Measurements from ENCODE around the gene SBK1. TPM values are rescaled to one million over a fixed set of nuclear protein-coding genes. Genes with fewer than 3 reads are reported as not detected.
"Not testable (repeated sequence)": the region's sequence is repeated elsewhere in the genome, so short reads cannot be mapped to it uniquely, and the experiment has no call there.

SBK1 gene
- total RNA-seq (2014; rRNA removed) = under 0.01 and 0.06 TPM in 2 replicates
- 0.05 TPM for polyA plus RNA-seq (2012)

DNA sequence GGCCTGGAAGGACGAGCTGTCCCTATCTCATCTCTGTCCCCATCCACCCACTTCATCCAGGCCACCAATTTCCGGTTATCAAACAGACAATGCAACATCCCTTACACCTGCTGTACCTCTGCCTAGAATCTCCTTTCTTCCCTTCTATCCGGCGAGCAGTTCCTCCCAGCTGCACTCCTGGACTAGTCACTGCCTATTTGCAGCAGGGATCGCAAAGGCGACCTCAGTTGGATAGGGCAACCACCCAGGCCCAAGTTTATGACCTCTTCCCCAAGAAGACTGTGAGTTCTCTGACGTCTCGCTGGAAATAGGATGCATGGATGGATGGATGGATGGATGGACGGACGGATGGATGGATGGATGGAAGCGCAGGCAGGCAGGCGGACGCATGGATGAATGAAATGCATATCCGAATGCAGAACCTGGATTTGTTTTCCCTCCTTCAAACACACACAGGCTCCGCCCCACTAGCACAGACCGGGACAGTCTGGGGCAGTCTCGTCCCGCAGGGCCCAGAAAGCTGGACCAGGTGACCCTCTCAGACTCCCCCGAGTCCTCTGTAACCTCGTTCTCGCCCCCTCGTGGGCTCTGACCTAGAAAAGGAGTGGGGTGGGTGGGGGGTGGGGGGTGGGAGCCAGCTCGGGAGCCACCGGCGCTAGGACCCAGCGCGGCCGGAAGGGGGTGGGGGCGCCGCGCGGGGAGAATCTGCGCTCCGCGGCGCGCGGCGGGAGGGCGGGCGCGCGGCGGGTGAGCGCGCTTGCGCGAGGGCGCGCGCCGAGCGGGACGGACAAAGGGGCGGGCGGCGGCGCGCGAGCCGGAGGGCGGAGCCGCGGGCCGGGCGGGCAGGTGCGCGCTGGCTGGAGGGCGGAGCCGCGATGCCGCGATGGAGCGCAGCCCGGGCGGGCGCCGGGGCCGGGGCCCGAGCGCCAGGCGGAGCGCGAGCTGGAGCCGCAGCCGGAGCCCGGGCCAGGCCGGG is at the start of gene SBK1:
TSS of gene SBK1 (plus strand) at position 875 of the 976 bp plus-strand sequence. CDS start 24,867 bp downstream, outside the sequence.
- peak; percentile 34 for DNase-seq (ENCODE audit: low read depth)

DNA sequence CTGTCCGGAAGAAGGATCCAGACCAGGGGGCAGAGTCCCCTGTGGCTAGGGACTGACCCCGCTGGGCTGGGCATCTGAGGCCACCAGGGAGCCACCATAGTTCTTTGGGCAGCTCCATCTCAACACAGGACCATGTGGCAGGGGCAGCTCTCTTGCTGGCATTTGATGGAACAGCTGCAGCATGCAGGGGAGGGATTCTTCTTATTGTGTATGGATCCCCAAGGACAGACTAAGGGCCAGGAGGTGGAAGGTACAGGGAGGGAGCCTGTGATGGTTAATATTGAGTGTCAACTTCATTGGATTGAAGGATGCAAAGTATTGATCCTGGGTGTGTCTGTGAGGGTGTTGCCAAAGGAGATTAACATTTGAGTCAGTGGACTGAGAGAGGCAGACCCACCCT is 42.8 kb upstream of the SBK1 start:
- DNase-seq (ENCODE audit: low read depth) = not testable (repeated sequence)

DNA sequence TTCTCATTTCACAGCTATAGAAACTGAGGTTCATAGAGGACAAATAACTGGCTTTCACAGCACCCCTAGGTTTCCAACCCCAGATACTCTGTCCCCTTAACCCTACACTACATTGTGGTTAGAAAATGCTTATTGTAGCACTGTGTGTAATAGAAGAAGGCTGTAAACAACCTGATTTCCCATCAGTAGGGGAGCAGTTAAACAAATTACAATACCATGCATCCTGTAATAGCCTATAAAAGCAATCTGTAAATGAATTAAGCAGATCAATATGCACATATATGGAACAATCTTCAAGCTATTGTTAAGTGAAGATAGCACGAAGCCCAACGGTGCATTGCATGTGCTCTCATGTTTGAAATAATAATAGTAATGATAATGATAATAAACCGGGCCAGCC is 41.3 kb upstream of the SBK1 start:
- DNase-seq (ENCODE audit: low read depth) = no peak

DNA sequence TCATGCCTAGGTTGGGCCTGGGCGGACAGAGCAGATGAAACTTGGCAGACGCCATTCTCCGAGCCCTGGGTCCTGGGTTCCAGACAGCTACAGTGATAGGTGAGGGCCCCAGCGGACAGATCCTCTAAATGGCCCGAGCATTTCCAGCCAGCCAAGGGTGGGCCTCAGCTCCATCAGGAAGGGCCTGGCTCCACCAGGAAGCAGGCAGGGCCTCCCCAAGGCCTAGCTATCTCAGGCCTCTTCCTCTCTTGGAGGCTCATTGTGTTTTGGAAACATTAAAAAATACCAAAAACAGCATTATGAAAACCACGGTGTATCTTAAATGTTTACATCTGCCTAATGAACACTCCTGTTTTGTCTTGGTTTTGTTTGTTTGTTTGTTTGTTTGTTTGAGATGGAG is 38.2 kb upstream of the SBK1 start:
- DNase-seq (ENCODE audit: low read depth) = no peak

DNA sequence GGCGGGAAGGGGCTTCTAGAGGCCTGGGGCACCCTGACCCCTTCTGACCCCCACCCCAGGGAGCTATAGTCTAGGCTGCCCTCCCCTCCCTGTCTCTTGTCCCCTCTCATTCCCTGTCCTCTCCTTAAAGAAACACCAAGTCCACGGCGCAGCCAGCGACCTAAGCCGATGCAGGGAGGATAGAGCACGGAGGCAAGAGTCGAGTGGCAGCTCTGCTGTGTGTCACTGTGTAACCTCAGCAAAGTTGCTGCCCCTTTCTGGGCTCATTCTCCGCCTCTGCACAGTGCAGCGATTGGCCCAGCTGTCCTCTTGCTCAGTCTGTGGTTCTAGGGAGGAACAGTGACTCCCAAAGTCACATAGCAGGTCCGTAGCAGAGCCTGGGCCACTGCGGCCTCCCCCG is 36.5 kb upstream of the SBK1 start:
- DNase-seq (ENCODE audit: low read depth) = no peak

DNA sequence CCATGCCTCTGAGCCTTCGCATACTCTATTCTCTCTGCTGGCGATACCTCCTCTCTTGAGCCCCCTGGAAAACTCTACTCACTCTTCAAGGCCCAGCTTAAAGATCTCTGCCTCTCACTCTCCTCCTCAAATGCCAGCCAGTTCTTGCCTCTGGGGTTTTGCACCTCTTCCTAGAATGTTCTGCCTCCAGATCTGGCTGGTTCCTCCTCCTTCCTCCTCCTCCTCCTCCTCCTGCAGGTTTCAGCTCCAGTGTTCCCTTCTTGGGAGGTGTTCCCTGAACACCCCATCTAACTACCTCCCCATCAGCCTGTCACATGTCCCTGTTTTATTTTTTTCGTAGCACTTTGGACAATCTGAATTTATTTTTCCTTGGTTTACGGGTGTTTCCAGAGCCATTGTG is 35.1 kb upstream of the SBK1 start:
- DNase-seq (ENCODE audit: low read depth) = no peak

DNA sequence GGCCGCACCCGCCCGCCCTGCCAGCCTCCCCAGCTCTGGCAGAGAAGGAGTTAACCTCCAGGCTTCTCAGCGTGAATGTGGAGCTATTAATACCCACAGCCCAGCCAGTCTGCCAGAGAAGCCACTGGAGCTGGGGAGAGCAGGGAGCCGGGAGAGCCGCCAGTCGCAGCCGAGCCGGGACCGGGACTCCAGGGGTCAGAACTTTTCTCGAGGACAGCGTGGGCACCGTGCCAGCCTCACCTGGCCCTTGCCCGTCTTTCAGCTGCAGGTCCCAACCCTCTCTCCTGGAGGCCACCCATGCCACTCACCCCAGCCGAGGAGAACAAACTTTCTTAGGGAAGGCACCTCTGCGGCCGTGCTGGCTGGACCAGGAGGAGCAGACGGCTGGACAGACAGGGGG is 33.8 kb upstream of the SBK1 start:
- DNase-seq (ENCODE audit: low read depth) = no peak

DNA sequence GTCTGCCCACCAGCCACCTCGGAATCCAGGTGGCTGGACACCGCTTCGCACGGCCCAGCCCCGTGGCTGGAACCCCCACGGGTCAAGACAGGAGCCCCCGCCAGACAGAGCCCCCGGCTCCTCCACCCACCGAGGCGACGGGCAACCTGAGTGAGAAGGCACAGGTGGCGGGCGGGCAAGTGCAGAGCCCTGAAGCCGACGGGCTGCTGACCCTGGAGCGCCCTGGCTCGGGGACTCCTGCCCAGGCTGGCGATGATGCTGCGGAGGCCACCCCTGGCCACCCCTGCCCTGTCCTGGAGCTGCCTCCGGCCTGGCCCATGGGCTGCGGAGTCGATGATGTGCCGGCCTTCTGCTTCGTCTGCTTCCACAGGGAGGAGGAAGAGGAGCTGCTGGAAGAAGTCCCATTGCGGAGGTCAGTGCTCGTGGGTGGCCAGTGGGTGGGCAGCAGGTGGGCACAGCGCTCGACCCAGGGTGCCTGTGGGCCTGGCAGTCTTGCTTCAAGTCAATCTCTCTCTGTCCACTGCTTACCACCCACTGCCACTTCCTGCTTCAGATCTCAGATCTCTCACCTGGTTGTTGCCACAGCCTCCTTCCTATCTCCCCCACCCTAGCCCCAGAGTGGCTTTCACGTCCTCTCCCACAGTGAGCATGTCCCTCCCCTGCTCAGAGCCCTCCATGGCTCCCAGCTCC is 33.1 kb upstream of the SBK1 start:
- DNase-seq (ENCODE audit: low read depth) = no peak

DNA sequence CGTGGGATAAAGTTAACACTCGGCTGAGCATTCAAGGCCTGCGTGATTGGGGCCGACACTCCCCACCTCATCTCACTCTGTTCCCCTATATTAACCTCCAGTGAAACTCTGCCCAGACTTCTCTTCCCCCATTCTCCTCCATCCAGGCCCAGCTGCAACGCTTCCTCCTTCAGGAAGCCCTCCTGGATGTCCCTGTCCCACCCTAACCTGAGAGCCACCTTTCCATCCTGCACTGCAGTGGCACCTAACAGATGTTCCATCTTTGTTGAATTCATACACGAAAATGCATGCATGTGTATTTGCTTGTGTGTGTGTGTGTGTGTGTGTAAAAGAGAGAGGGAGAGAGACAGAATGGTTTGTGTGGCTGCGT is 32.6 kb upstream of the SBK1 start:
- DNase-seq (ENCODE audit: low read depth) = no peak

DNA sequence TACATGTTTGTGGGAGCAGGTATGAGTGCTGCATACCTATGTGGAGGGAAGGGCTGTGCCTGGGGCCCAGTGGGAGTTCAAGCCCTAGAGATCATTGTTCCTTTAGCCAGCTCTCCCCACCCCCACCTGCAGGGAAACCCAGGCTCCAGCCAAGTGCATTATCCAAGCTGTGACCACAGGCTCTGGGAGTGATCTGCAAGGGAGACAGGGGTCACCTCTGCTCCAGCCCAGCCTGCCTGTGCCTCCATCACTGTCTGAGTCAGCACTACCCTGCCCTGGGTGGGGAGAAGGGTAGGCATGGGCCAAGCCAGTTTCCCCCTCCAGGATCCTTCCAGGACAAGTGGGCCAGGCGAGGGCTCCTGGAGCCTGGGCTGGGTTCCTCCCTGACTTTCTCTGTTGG is 32.1 kb upstream of the SBK1 start:
- no peak for DNase-seq (ENCODE audit: low read depth)

DNA sequence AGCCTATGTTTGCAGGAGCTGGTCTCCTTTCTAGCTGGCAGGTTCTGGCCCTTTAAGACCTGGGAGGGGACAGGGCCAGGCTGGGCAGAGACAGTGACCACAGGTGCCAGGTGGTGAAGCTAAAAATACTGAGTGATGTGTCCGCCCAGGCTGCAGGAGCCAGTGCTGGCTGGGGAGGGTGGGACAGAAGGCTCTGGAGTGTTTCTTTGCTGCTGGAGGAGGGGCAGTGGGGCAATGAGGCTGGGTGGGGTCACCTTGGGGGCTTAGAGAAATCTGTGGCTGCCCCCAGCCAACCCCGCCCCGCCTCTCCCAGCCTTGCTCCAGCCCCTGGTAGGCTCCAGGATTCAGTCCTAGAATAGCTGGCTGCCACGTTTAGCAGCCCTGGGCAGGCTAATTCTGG is 30.4 kb upstream of the SBK1 start:
- no peak for DNase-seq (ENCODE audit: low read depth)

DNA sequence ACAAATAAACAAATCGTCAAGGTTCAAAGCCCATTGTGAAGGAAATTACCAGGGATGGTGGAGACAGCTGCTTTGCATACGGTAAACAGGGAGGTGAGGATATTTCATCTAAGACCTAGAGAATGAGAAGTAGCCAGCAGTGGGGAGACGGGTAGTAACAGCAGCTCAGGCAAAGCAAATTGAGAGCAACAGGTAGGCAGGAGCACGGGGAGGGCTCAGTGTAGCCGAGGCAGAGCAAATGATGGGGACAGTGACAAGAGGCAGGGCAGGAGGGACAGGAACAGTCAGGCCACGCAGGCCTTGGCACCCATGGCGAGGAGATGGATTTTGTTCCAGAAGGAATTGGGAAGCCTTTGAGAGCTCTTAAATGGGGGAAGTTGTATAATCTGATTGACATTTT is 29.0 kb upstream of the SBK1 start:
- DNase-seq (ENCODE audit: low read depth) = no peak

DNA sequence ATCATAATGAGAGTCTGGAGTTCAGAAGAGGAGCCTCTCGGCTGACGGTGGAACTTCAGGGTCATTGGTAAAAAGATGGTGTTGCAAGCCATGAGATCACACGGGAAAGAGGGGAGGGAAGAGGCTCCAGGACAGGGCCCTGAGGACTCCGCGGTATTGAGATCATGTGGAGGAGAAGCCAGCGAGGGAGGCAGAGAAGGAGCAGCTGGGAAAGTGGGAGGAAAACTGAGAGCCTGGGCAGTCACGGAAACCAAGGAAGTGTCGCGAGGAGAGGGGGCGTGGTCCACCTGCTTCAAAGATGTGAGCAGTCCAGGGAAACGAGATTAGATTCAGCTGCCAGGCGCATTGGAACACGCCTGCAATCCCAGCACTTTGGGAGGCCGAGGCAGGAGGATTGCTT is 27.7 kb upstream of the SBK1 start:
- peak; percentile 23 for DNase-seq (ENCODE audit: low read depth)

DNA sequence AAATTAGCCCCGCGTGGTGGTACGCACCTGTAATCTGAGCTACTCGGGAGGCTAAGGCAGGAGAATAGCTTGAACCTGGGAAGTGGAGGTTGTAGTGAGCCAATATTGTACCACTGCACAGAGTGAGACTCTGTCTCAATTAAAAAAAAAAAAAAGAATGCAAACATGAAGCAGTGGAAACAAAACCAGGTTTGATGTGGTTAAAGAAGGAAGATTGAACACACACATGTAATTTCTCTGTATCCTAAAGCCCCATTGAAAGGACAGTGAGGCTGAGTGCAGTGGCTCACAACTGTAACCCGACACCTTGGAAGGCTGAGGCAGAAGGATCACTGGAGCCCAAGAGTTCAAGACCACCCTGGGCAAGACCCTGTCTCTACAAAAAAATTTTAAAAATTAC is 26.5 kb upstream of the SBK1 start:
- no peak for DNase-seq (ENCODE audit: low read depth)

DNA sequence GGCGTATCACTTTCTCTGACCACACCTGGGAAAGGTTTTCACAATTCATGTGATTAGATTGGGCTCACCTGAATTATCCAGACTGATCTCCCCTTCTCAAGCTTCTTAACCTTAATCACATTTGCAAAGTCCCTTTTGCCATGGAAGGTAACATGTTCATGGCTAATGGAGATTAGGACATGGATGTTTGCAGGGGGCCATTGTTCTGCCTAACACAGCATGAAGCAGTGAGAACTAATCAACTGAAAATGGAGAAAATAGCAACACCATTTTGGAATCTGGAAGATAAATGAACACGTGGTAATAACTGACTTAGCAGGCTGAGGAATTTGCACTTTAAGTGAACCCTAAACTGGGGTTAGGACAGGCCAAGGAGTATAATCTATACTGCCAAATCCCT is 25.0 kb upstream of the SBK1 start:
- DNase-seq (ENCODE audit: low read depth) = no peak

DNA sequence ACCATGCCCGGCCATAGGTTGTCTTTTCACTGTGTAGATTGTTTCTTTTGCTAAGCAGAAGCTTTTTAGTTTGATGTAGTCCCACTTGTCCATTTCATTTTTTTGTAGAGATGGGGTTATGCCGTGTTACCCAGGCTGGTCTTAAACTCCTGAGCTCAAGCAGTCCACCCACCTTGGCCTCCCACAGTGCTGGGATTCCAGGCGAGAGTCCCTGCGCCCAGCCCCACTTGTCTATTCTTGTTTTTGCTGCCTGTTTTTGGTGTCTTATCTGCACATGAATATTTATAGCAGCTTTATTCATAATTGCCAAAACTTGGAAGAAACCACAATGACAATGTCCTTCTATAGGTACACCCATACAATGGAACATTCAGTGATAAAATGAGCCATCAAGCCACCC is 18.8 kb upstream of the SBK1 start:
- no peak for DNase-seq (ENCODE audit: low read depth)

DNA sequence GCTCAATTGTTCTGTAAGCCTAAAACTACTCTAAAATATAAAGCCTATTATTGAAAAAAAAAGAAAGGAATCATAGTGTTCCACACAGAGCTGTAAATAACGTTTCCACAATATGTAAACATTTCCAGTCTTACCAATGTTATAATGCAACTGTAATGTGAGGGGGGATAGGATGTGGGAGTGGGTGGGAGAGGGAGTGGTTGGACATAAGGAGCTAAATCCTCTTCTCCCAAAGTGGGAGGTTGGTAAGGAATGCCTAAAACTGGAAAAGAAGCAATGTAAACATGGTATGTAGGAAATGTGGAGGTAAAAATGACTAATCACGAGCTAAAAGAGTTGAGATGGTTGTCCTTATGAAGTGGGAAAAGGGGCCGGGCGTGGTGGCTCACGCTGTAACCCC is 17.6 kb upstream of the SBK1 start:
- DNase-seq (ENCODE audit: low read depth) = no peak

DNA sequence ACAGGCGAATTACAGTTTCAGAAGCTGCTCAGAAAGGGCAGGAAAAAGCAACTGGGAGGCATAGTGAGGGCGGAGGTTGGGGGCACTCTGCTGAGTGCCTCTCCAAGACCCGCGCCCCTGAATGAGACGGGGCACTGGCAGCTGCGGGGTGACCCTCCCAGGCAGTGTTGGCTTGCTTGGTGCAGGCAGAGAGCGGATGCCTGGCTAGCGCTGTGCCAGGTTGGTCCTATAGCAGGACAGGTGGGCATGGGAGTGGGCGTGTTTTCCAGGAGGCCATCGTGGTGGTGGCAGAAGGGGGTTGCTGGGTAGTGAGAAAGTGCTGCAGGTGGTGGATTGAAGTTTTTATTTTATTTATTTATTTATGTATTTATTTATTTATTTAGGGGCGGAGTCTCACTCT is 16.0 kb upstream of the SBK1 start:
- no peak for DNase-seq (ENCODE audit: low read depth)

DNA sequence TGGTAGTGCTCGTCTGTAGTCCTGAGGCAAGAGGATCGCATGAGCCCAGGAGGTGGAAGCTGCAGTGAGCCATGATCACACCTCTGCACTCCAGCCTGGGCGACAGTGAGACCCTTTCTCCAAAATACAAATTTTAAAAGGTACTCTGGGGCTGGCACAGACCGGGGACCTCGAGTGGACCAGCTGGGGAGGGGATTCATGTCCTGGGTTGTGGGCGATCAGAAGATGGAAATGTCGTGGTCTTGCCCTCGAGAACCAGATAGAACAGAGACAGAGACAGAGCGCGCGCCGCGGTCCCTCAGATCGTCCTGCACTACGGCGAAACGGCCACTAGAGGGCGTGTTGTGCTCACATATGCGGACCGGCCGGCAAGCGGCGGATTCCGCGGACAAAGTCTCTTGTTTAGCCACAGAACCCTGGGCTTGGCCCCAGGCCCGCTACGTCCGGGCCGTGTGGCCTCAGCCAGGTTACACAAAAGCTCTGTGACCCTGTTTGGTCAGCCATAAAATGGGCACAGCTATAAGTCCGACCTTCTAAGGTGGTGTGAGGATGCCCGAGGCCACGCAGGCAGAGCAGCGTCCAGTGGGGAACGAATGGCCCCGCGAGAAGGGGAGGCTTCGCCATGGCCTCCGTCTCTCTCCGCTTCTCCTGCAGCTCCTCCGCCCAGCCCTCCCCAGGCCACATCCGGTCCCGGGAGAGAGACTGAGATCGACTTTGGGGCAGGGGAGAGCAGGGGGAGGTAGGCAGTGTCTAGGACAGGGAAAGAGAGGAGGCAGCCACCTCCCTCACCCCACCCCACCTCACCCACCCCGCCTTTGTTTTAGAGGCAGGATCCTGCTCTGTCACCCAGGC is 14.6 kb upstream of the SBK1 start:
- peak; percentile 61 for DNase-seq (ENCODE audit: low read depth)

DNA sequence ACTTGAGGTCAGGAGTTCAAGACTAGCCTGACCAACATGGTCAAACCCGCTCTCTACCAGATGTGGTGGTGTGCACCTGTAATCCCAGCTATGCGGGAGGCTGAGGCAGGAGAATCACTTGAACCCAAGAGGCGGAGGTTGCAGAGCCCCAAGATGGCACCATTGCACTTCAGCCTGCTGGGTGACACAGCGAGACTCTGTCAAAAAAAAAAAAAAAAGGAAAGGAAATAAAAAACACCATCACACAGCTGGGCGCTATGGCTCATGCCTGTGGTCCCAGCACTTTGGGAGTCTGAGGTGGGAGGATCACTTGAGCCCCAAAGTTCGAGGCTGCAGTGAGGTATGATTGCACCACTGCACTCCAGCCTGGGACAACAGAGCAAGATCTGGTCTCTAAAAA is 13.3 kb upstream of the SBK1 start:
- no peak for DNase-seq (ENCODE audit: low read depth)

DNA sequence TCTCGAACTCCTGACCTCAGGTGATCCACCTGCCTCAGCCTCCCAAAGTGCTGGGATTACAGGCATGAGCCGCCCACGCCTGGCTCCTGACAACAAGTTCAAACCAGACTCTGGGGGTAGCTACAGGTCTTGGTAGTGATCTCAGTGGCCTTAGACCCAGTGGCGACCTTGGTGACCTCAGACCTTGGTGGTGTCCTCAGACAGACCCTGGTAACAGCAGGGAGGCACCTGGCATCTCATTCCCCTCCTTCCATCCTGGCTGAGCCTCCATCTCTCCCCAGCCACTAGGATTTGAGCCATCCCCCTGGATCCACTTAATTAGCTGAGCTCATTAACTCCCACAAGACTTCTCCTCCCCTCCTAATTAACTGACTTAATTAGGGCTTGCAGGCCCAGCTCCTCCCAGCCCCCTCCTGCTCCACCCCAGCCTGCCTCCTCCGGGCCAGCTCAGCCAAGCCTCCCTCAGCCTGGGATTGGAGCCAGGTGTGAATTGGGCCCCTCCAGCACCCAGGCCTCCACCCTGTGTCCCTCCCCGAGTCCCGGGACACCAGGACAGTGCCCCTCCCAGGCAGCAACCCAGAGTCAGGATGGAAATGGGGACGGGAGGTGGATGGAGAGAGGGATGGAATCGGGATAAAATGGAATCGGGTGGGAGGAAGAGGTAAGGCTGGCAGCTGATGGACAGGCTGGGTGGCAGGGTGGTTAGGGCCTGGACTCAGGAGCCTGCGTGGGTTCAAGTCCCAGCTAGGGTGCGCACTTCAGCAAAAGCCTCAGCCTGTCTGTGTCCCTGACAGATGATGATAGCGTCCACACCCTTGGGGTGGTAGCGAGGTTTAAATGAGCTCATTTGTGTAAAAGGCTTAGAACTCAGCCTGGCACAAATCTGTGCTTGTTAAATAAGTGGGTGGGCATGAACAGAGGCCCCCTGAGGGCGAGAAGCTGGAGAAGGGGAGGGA is 11.2 kb upstream of the SBK1 start:
- DNase-seq (ENCODE audit: low read depth) = no peak
